HCT116 (cell line): Measurements from ENCODE around the gene RAB4B. TPM values are rescaled to one million over a fixed set of nuclear protein-coding genes. Genes with fewer than 3 reads are reported as not detected.

ENCODE experiments used
- ATAC-seq: fragments of 200-7000 bp; cut with Tn5 transposase; 2 replicates; pipeline ENCODE4 v1.9.1; 2020; ENCODE audit warnings: mild to moderate bottlenecking, moderate library complexity
- BruUV-seq: library from RNA; stranded (reverse); fragments of 400-500 nt; replicated peaks from 2 replicates; lab custom pipeline; 2021; lab: Mats Ljungman, UMichigan
- CTCF ChIA-PET: fragments of 300-600 bp; sonication (Branson Sonifier 250); formaldehyde crosslinking; loops from one replicate; lab custom pipeline; 2021; ENCODE audit warnings: antibody characterized with exemption; lab: Charles Lee
- POLR2A ChIA-PET: fragments of 300-600, 350-600 bp; sonication (Branson Sonifier 250); formaldehyde crosslinking; loops from one replicate; lab custom pipeline; 2021; ENCODE audit warnings: antibody characterized with exemption; lab: Charles Lee
- RAD21 ChIA-PET, 2 experiments: fragments of 300-600 bp; sonication (Branson Sonifier 250); formaldehyde crosslinking; loops; one replicate each; lab custom pipeline; 2023; ENCODE audit warnings: low total read pairs in 2 of 2; ENCODE audit not compliant: uncharacterized antibody in 2 of 2, unreplicated experiment in 2 of 2, low non-redundant PET in 1 of 2; lab: Charles Lee
- DNase-seq: peaks from one replicate; pipeline ENCODE4 v3.0.0-alpha.2; 2010; ENCODE audit warnings: low read depth, low spot score
- H2AFZ ChIP-seq: fragments of 200-600 bp; shearing (Covaris generic), sonication (generic); 2 replicates; pipeline ENCODE4 v1.6.1; 2017; ENCODE audit warnings: low read depth, mixed run types, mixed read lengths, antibody characterized with exemption, low read length; ENCODE audit not compliant: poor library complexity, severe bottlenecking
- H3K27ac ChIP-seq: 2 replicates; pipeline ENCODE4 v1.5.1; 2012; ENCODE audit warnings: low read depth, low read length
- H3K27me3 ChIP-seq: fragments of 200-600 bp; sonication (generic); 2 replicates; pipeline ENCODE4 v1.6.1; 2016; ENCODE audit warnings: mixed run types, low read length, mixed read lengths; ENCODE audit not compliant: insufficient read depth
- H3K36me3 ChIP-seq, 2 experiments: fragments of 200-500 bp in 1 of 2; fragments of 200-600 bp in 1 of 2; sonication (Bioruptor generic) in 1 of 2; sonication (generic) in 1 of 2; 2 replicates each; pipeline versions ENCODE4 v1.5.1 to v1.6.1; 2014 to 2016; ENCODE audit warnings: low read length in 2 of 2, inconsistent platforms in 1 of 2, mixed read lengths in 1 of 2, mixed run types in 1 of 2; ENCODE audit not compliant: insufficient read depth in 2 of 2, control insufficient read depth in 1 of 2
- H3K4me1 ChIP-seq, 2 experiments: fragments of 200-600 bp in 1 of 2; sonication (generic) in 1 of 2; 2 replicates each; pipeline versions ENCODE4 v1.5.1 to v1.6.1; 2012 to 2017; ENCODE audit warnings: low read length in 2 of 2, inconsistent platforms in 1 of 2, mild to moderate bottlenecking in 1 of 2, mixed read lengths in 1 of 2, mixed run types in 1 of 2, moderate library complexity in 1 of 2; ENCODE audit not compliant: insufficient read depth in 2 of 2, control insufficient read depth in 1 of 2
- H3K4me2 ChIP-seq: fragments of 200-600 bp; sonication (generic); 2 replicates; pipeline ENCODE4 v1.6.1; 2017; ENCODE audit warnings: mixed run types, low read length, mixed read lengths
- H3K4me3 ChIP-seq, 2 experiments: fragments of 200-600 bp in 1 of 2; sonication (generic) in 1 of 2; replicated peaks in 1 of 2; 2 replicates each; pipeline ENCODE4 v1.5.1; 2011 to 2016; ENCODE audit warnings: low read length in 2 of 2, control low read depth in 1 of 2, low read depth in 1 of 2, mild to moderate bottlenecking in 1 of 2, mixed read lengths in 1 of 2, mixed run types in 1 of 2
- H3K79me2 ChIP-seq: fragments of 200-600 bp; sonication (generic); 2 replicates; pipeline ENCODE4 v1.6.1; 2017; ENCODE audit warnings: mild to moderate bottlenecking, mixed run types, low read length, moderate library complexity, mixed read lengths; ENCODE audit not compliant: insufficient read depth
- H3K9ac ChIP-seq: fragments of 200-600 bp; sonication (generic); 2 replicates; pipeline ENCODE4 v1.6.1; 2016; ENCODE audit warnings: low read length, mixed read lengths
- H3K9me2 ChIP-seq: fragments of 200-600 bp; sonication (generic), shearing (Covaris generic); 2 replicates; pipeline ENCODE4 v1.6.1; 2017; ENCODE audit warnings: mixed run types, mild to moderate bottlenecking, moderate library complexity; ENCODE audit not compliant: insufficient read depth
- H3K9me3 ChIP-seq, 2 experiments: fragments of 200-500 bp in 1 of 2; fragments of 200-600 bp in 1 of 2; sonication (Bioruptor generic) in 1 of 2; sonication (generic) in 1 of 2; 2 replicates each; pipeline ENCODE4 v1.6.1; 2014 to 2017; ENCODE audit warnings: low read length in 2 of 2, mixed read lengths in 2 of 2, inconsistent platforms in 1 of 2, low read depth in 1 of 2, mild to moderate bottlenecking in 1 of 2, mixed run types in 1 of 2, moderate library complexity in 1 of 2; ENCODE audit not compliant: control insufficient read depth in 1 of 2, insufficient read depth in 1 of 2
- H4K20me1 ChIP-seq: fragments of 200-600 bp; sonication (generic), shearing (Covaris generic); 2 replicates; pipeline ENCODE4 v1.6.1; 2017; ENCODE audit warnings: mixed run types, mild to moderate bottlenecking, moderate library complexity; ENCODE audit not compliant: insufficient read depth
- CEBPB ChIP-seq: IDR thresholded peaks from 2 replicates; pipeline ENCODE4 v1.6.1; 2012; ENCODE audit warnings: low read depth
- ELF1 ChIP-seq: IDR thresholded peaks from 2 replicates; pipeline ENCODE4 v1.6.1; 2012; ENCODE audit warnings: low read depth, borderline replicate concordance
- EZH2 ChIP-seq: fragments of 200-600 bp; sonication (generic); IDR thresholded peaks from 2 replicates; pipeline ENCODE4 v1.6.1; 2017; ENCODE audit warnings: antibody characterized with exemption, mixed run types
- POLR2AphosphoS5 ChIP-seq: IDR thresholded peaks from 2 replicates; pipeline ENCODE4 v1.6.1; 2011; ENCODE audit warnings: mild to moderate bottlenecking, low read depth, low read length, moderate library complexity
- REST ChIP-seq: IDR thresholded peaks from 2 replicates; pipeline ENCODE4 v1.6.1; 2012; ENCODE audit warnings: low read depth
- SP1 ChIP-seq: IDR thresholded peaks from 2 replicates; pipeline ENCODE4 v1.6.1; 2012; ENCODE audit warnings: low read depth
- ZFX ChIP-seq: fragments of 450-650 bp; IDR thresholded peaks from 2 replicates; pipeline ENCODE4 v1.6.1; 2017
- intact Hi-C: fragments of 100-400 bp; cut with micrococcal nuclease; formaldehyde crosslinking; loops from 2 replicates; pipeline ENCODE4 v1.10.0; 2022
- total RNA-seq: library from RNA; stranded (reverse); gene quantifications from one replicate; pipeline ENCODE4 v1.2.1, GENCODE V29; 2021; ENCODE audit not compliant: unreplicated experiment

The RAB4B gene
- total RNA-seq, 1 experiment from 2014 or later, result 18.7 TPM

- H3K27ac ChIP-seq, result peak overlapping the region; percentile 25; the same call in 1 of the 2 replicates
- H4K20me1 ChIP-seq, result peaks cover 4% of the 10 kb centered on the region; the same call in 1 of the 2 replicates
- no peak for ATAC-seq
- RAD21 ChIA-PET, result no interaction called here
- H3K4me3 ChIP-seq, result no peak overlapping the region
- peaks cover 7 to 10% of the 10 kb centered on the region in 2 experiments; a peak in 2 of 4 replicates for H3K36me3 ChIP-seq
- peaks cover 35% of the 10 kb centered on the region for H3K79me2 ChIP-seq
- H3K9ac ChIP-seq, result no peak overlapping the region
- CTCF ChIA-PET, result no interaction called here
- POLR2A ChIA-PET, result no interaction called here
- no peak for TF ChIP-seq ELF1
- no peak for TF ChIP-seq SP1
- TF ChIP-seq CEBPB, result no peak
- TF ChIP-seq REST, result no peak
- no peak for TF ChIP-seq POLR2AphosphoS5
- no peak for TF ChIP-seq ZFX
- no peak for TF ChIP-seq EZH2
- intact Hi-C loops, result loop anchor here (10.0 kb wide), 1 partner anchor 335 kb away; no protein-coding TSS in a partner anchor
- BruUV-seq, result no TSS peak
- no peak for DNase-seq
- H3K4me2 ChIP-seq, result no peak overlapping the region
- no peaks in the 10 kb centered on the region for H3K9me3 ChIP-seq
- H2AFZ ChIP-seq, result no peak overlapping the region
- H3K4me1 ChIP-seq, result peaks cover 23 to 57% of the 10 kb centered on the region in 2 experiments
- no peaks in the 10 kb centered on the region for H3K27me3 ChIP-seq
- H3K9me2 ChIP-seq, result no peaks in the 10 kb centered on the region
Measured at GRCh38 chr19:40809358-40810086, 31.5 kb downstream of the RAB4B start.
